Transverse colon (tissue), 4 donors: ENCODE results near the gene ARHGAP12. TPM values are rescaled to one million over a fixed set of nuclear protein-coding genes. Genes with fewer than 3 reads are reported as not detected.

Experiments used
- DNase-seq: peaks from one replicate; pipeline ENCODE4 v3.0.0-alpha.2; 2019
- H3K27ac ChIP-seq, 4 donors: fragments of 200-600 bp; sonication (generic); 2 replicates each; pipeline ENCODE4 v1.5.1; 2016 to 2018; ENCODE audit warnings: inconsistent platforms in 4 of 4
- H3K27me3 ChIP-seq: fragments of 200-600 bp; sonication (generic); 2 replicates; pipeline ENCODE4 v1.5.1; 2017; ENCODE audit warnings: inconsistent platforms
- H3K36me3 ChIP-seq, 4 donors: fragments of 200-600 bp; sonication (generic); 2 replicates each; pipeline ENCODE4 v1.5.1; 2017 to 2019; ENCODE audit warnings: inconsistent platforms in 4 of 4
- H3K4me1 ChIP-seq, 4 donors: fragments of 200-600 bp; sonication (generic); 2 replicates each; pipeline ENCODE4 v1.5.1; 2017 to 2020; ENCODE audit warnings: inconsistent platforms in 4 of 4
- H3K4me3 ChIP-seq, 4 donors: fragments of 200-600 bp; sonication (generic); 1 replicate in 1 of 4; 2 replicates in 3 of 4; pipeline versions ENCODE4 v1.5.1 to v1.6.1; 2017 to 2019; ENCODE audit warnings: inconsistent platforms in 4 of 4
- H3K9me3 ChIP-seq, 2 donors: fragments of 200-600 bp; sonication (generic); 2 replicates each; pipeline ENCODE4 v1.5.1; 2017 to 2019; ENCODE audit warnings: inconsistent platforms in 2 of 2
- CTCF ChIP-seq, 5 experiments: fragments of 200-600 bp in 3 of 5; fragments of 450-650 bp in 2 of 5; sonication (generic) in 3 of 5; IDR thresholded peaks; 1 replicate in 2 of 5; 2 replicates in 3 of 5; pipeline ENCODE4 v1.5.1; 2016 to 2017; ENCODE audit warnings: antibody characterized with exemption in 5 of 5, inconsistent platforms in 3 of 5, mild to moderate bottlenecking in 2 of 5, moderate library complexity in 1 of 5
- EP300 ChIP-seq: sonication (generic); formaldehyde crosslinking; IDR thresholded peaks from one replicate; pipeline ENCODE4 v1.6.1; 2017; ENCODE audit warnings: antibody characterized with exemption, low read depth
- POLR2A ChIP-seq: fragments of 450-650 bp; IDR thresholded peaks from one replicate; pipeline ENCODE4 v1.6.1; 2016; ENCODE audit warnings: antibody characterized with exemption, mild to moderate bottlenecking, moderate library complexity
- POLR2AphosphoS5 ChIP-seq, 3 donors: sonication (generic); formaldehyde crosslinking; IDR thresholded peaks; one replicate each; pipeline ENCODE4 v1.6.1; 2016; ENCODE audit warnings: antibody characterized with exemption in 3 of 3
- WGBS, 2 donors: methylation state at CpG; one replicate each; pipeline ENCODE4 v1.1.5; 2018; ENCODE audit warnings: low coverage in 1 of 2; 5-methylcytosine and 5-hydroxymethylcytosine counted together
- in situ Hi-C, 4 donors: fragments of 200-750 bp; cut with MboI; loops; one replicate each; pipeline versions ENCODE4 v1.15.0 to v1.15.1; 2017; ENCODE audit warnings: low sequenced_read_pairs in 3 of 4, low pct_ligation_motif_present in 1 of 4, low pct_unique_long_range_greater_than_20kb in 1 of 4
- intact Hi-C: fragments of 100-400 bp; cut with DNase I; formaldehyde crosslinking; loops from one replicate; pipeline ENCODE4 v1.15.1; 2023; ENCODE audit warnings: low total_unique reads
- total RNA-seq, 4 donors: library from RNA; depleted of rRNA; stranded (reverse); fragments of >200 nt; gene quantifications; one replicate each; pipeline ENCODE4 v1.1.0, GENCODE V29; 2016

The ARHGAP12 gene
- total RNA-seq, 4 donors from 2014 or later = 19.9 to 60.5 (median 46.1) TPM

GRCh38 chr10:31761156-31761555 lies 167.5 kb downstream of the ARHGAP12 start:
- intact Hi-C loops = no loop called here
- Histone ChIP-seq H3K9me3 (no peaks in the 10 kb centered on the region), H3K36me3 (no peaks in the 10 kb centered on the region), H3K27me3 (no peaks in the 10 kb centered on the region), H3K4me3 (no peak overlapping the region), H3K27ac (peak overlapping the region; percentile 90 to 99 (median 95)), H3K4me1 (peaks cover 10 to 22% (median 15%) of the 10 kb centered on the region in 4 donors)
- no peak for DNase-seq
- WGBS, 2 donors = 100% methylated on average over 3 of the region's 3 CpGs; no CpG with 5 or more reads in 1 of the 2 donors
- TF ChIP-seq POLR2AphosphoS5 (IDR thresholded peaks at IDR 0.05) (no peak), EP300 (no peak), POLR2A (no peak), CTCF (IDR thresholded peaks at IDR 0.05) (no peak)
- in situ Hi-C loops = loop anchor here in 2 of 4 donors (25.0 kb wide), 2 partner anchors 624 to 974 kb away; no protein-coding TSS in a partner anchor

GRCh38 chr10:31760674-31761081 lies 168.0 kb downstream of the ARHGAP12 start:
- no peak for DNase-seq
- TF ChIP-seq POLR2AphosphoS5 (IDR thresholded peaks at IDR 0.05) (no peak), EP300 (no peak), CTCF (IDR thresholded peaks at IDR 0.05) (no peak), POLR2A (no peak)
- H3K27me3 ChIP-seq = no peaks in the 10 kb centered on the region
- peak overlapping the region; percentile 90 to 99 (median 95) for H3K27ac ChIP-seq
- peak overlapping the region in 3 of 4 donors; percentile 15 to 70 (median 21) for H3K4me3 ChIP-seq
- 39 to 44% methylated on average over 7 to 8 of the region's 8 CpGs for WGBS, 2 donors
- intact Hi-C loops = no loop called here
- no peaks in the 10 kb centered on the region for H3K9me3 ChIP-seq
- in situ Hi-C loops = loop anchor here in 2 of 4 donors (25.0 kb wide), 2 partner anchors 623 to 973 kb away; no protein-coding TSS in a partner anchor
- H3K4me1 ChIP-seq = peaks cover 10 to 22% (median 15%) of the 10 kb centered on the region in 4 donors
- H3K36me3 ChIP-seq = no peaks in the 10 kb centered on the region

GRCh38 chr10:31759799-31760626 lies 168.6 kb downstream of the ARHGAP12 start:
- TF ChIP-seq POLR2A = peak; percentile 94
- peak; percentile 94 to 97 (median 96) for TF ChIP-seq POLR2AphosphoS5 (IDR thresholded peaks at IDR 0.05)
- TF ChIP-seq EP300 = no peak
- no peak for TF ChIP-seq CTCF (IDR thresholded peaks at IDR 0.05)
- Histone ChIP-seq H3K27me3 (no peaks in the 10 kb centered on the region), H3K4me3 (peak overlapping the region; percentile 51 to 84 (median 70)), H3K9me3 (no peaks in the 10 kb centered on the region), H3K27ac (peak overlapping the region; percentile 92 to 99 (median 96)), H3K36me3 (no peaks in the 10 kb centered on the region), H3K4me1 (peaks cover 10 to 23% (median 17%) of the 10 kb centered on the region in 4 donors)
- 0 to 1% methylated on average over 5 to 43 of the region's 63 CpGs for WGBS, 2 donors
- DNase-seq = peak; percentile 96
- in situ Hi-C loops (loop anchor here in 2 of 4 donors (25.0 kb wide), 2 partner anchors 623 to 973 kb away; no protein-coding TSS in a partner anchor), intact Hi-C loops (loop anchor here (5.0 kb wide), 1 partner anchor 63 kb away; no protein-coding TSS in a partner anchor)

GRCh38 chr10:31759124-31759798 lies 169.4 kb downstream of the ARHGAP12 start:
- Histone ChIP-seq H3K27me3 (no peaks in the 10 kb centered on the region), H3K36me3 (no peaks in the 10 kb centered on the region), H3K4me3 (peak overlapping the region; percentile 51 to 84 (median 70)), H3K4me1 (peaks cover 10 to 29% (median 18%) of the 10 kb centered on the region in 4 donors), H3K9me3 (no peaks in the 10 kb centered on the region), H3K27ac (peak overlapping the region; percentile 92 to 99 (median 96))
- 0% methylated on average over 26 of the region's 36 CpGs; no CpG with 5 or more reads in 1 of the 2 donors for WGBS, 2 donors
- in situ Hi-C loops (loop anchor here in 2 of 4 donors (25.0 kb wide), 2 partner anchors 622 to 972 kb away; no protein-coding TSS in a partner anchor), intact Hi-C loops (loop anchor here (5.0 kb wide), 1 partner anchor 62 kb away; no protein-coding TSS in a partner anchor)
- DNase-seq = peak; percentile 71
- TF ChIP-seq POLR2A = peak; percentile 8
- TF ChIP-seq CTCF (IDR thresholded peaks at IDR 0.05) = no peak
- TF ChIP-seq EP300 = no peak
- TF ChIP-seq POLR2AphosphoS5 (IDR thresholded peaks at IDR 0.05) = peak; percentile 13 to 43 (median 43)
